NB4 (cell line): ENCODE measurements around the gene HOXB7.

Source experiments
- DNase-seq: peaks from one replicate; pipeline ENCODE4 v3.0.0; 2010; ENCODE audit warnings: low read depth
- H3K4me3 ChIP-seq: one replicate; pipeline ENCODE4 v1.5.1; 2011; ENCODE audit warnings: mild to moderate bottlenecking, low read depth, low read length, moderate library complexity
- MYC ChIP-seq: IDR thresholded peaks from 2 replicates; pipeline ENCODE4 v1.6.1; 2011; ENCODE audit warnings: low read depth, low read length
- POLR2A ChIP-seq: IDR thresholded peaks from 2 replicates; pipeline ENCODE4 v1.6.1; 2011; ENCODE audit warnings: mild to moderate bottlenecking; ENCODE audit not compliant: insufficient read length; ENCODE audit errors: extremely low read depth
- TF ChIP-seq, protein P1 (sequence below): IDR thresholded peaks from one replicate; pipeline ENCODE4 v1.5.1; 2012; ENCODE audit warnings: low read depth, low read length
- TF ChIP-seq, protein P2 (sequence below): IDR thresholded peaks from 2 replicates; pipeline ENCODE4 v1.6.1; 2011; ENCODE audit warnings: low read depth, low read length

Gene HOXB7

DNA sequence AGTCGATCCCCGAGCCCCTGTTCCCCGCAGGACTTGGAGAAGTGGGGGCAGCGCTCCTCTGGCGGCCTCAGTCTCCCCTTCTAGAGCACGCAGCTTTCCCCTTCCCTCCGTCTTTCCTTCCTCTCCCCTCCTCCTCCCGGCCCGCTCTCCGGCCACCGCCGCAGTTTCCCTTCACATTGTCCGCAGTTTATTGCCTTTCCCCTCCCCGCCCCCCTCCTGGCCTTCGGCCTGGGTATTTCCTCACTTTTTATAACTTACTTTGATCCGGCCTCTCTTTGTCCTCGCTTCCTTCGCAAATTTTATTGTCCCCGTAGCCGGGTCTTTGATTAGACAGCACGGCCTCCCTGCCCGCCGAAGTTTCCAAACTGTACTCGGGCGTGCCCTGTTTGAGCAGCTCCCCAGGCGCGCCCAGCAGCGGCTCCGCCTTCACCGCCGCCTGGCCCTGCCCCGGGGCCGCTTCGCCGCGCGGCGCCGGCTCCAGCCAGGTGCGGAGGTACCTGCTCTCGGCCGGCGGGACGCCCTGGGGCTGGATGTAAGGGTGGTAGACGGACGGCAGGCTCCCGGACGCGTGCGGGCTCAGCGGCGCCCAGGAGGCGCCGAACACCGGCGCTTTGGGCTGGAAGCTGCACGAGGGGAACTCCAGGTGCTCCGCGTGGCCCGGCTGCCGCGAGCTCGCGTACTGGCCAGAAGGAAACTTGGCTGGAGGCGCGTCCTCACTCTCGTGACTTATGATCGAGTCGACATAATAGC is 14.9 kb upstream of the HOXB7 start:
- TF ChIP-seq POLR2A: peak; percentile 20
- TF ChIP-seq MYC: peak; percentile 73; the same call in 1 of the 2 replicates
- TF ChIP-seq, protein P1, sequence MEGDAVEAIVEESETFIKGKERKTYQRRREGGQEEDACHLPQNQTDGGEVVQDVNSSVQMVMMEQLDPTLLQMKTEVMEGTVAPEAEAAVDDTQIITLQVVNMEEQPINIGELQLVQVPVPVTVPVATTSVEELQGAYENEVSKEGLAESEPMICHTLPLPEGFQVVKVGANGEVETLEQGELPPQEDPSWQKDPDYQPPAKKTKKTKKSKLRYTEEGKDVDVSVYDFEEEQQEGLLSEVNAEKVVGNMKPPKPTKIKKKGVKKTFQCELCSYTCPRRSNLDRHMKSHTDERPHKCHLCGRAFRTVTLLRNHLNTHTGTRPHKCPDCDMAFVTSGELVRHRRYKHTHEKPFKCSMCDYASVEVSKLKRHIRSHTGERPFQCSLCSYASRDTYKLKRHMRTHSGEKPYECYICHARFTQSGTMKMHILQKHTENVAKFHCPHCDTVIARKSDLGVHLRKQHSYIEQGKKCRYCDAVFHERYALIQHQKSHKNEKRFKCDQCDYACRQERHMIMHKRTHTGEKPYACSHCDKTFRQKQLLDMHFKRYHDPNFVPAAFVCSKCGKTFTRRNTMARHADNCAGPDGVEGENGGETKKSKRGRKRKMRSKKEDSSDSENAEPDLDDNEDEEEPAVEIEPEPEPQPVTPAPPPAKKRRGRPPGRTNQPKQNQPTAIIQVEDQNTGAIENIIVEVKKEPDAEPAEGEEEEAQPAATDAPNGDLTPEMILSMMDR: no peak
- TF ChIP-seq, protein P2, sequence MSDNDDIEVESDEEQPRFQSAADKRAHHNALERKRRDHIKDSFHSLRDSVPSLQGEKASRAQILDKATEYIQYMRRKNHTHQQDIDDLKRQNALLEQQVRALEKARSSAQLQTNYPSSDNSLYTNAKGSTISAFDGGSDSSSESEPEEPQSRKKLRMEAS: peak; percentile 69
- peak; percentile 53 for DNase-seq

DNA sequence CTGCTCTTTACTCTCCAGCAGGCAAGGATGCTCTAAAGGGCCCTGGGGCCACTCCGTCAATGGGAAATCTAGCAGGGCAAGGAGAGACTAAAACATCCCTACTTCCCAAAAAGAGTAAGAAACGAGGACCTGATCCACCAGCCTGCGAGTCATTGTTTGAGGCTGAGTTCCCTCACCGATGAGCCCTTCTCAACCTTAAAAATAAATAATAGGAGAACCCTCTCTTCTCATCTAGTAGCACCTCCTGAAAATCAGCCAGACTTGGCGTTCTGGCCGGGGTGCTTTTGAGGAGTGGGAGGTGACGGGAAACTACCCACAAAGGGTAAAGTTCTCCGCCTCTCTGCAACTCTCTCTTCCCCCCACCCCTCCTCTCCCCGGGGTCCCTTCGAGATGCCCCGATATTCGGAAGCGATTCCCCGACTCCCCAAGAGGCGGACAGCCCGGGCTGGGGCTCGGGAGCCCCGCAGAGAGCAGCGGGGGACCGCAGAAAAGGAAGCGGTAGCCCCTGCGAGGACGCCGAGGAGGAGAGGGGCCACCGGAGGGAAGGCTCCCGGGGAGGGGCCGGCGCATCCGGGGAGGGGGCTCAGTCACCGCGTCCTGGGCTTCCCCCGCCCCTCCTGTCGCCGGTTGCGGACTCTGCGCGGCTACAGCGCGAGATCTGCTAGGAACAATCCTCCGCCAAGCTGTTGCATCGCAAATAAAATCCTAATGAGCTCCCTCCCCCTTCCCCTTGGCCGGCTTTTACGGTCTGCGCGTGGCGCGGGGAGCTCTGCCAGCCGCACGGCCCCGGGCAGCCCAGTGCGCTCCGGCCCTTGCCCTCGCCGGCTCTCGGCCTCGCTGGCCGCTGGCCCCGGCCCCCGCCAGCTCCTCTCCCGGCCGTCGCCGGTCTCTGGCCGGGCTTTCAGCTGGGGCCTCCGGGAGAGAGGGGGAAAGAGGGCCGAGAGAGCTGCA is 14.0 kb upstream of the HOXB7 start:
- DNase-seq: peak; percentile 56
- TF ChIP-seq MYC (peak; percentile 67; the same call in 1 of the 2 replicates), POLR2A (peak; percentile 78)
- TF ChIP-seq, protein P2: peak; percentile 39
- TF ChIP-seq, protein P1: no peak
- peak overlapping the region; percentile 46 for H3K4me3 ChIP-seq

More for the DNA sequence above, 14.9 kb upstream of the HOXB7 start:
- H3K4me3 ChIP-seq: peak overlapping the region; percentile 46

DNA sequence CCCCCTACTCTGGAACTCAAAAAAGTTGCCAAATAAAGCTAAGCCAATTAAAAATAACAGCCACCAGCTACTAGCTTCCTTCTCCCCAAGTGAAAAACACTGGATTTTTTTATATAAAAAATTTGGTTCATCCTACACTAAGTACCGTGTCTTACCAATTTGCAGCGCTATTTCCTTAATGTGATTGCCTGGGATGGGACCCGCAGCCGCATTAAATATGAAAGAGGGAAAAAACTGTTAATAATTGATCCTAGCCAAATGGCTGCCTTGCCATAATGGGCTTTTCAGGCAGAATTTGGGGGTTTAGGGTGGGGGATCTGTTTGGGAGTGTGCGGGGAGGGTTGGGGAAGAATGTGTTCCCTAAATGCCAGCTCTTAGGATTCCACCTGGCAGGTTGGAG is 13.3 kb upstream of the HOXB7 start:
- TF ChIP-seq, protein P1: no peak
- TF ChIP-seq POLR2A (no peak), MYC (no peak)
- TF ChIP-seq, protein P2: no peak
- H3K4me3 ChIP-seq: no peak overlapping the region
- no peak for DNase-seq

DNA sequence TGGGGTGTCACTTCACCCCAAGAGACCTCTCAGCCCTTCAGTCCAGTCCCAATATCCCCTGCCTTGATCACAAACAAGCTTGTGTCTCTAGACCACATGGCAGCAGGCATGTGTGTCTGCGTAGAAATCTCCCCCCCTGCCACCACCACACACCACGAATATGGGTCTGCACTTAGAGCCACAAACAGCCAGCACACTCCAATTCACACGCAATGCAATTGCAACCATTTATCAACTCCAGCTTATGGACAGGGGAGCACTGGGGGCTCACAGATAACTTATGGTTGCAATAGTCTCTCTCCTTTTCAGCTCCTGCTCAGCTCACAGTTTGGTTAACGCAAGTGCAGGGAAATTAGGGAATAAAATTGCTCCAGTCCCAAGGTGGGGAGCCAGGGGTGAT is 12.8 kb upstream of the HOXB7 start:
- H3K4me3 ChIP-seq: no peak overlapping the region
- TF ChIP-seq, protein P1: no peak
- TF ChIP-seq MYC (no peak), POLR2A (no peak)
- DNase-seq: no peak

DNA sequence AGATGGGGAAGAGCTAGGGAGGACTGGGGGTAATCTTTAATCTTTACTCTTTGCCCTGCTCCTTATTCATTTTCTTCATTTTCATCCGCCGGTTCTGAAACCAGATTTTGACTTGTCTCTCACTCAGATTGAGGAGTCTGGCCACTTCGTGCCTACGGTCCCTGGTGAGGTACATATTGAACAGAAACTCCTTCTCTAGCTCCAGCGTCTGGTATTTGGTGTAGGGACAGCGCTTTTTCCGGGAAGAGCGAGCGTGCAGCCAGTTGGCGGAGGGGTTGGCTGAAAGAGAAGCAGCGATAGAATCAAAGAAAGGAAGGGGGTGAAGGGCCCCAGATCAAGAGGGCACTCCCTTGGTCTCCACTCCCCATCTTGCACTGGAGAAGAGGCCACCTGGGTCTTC is 12.0 kb upstream of the HOXB7 start:
- no peak overlapping the region for H3K4me3 ChIP-seq
- DNase-seq: no peak
- TF ChIP-seq, protein P1: no peak
- TF ChIP-seq, protein P2: no peak
- TF ChIP-seq MYC: no peak
- no peak for TF ChIP-seq POLR2A
